GM12878 (cell line): Measurements from ENCODE around the gene MAPRE2. TPM values are rescaled to one million over a fixed set of nuclear protein-coding genes. Genes with fewer than 3 reads are reported as not detected.

Experiments
- ATAC-seq: fragments of 200-7000 bp; cut with Tn5 transposase; 3 replicates; pipeline ENCODE4 v1.9.1; 2020; ENCODE audit warnings: mild to moderate bottlenecking, moderate library complexity
- BruUV-seq: library from RNA; stranded (reverse); fragments of 400-500 nt; replicated peaks from 2 replicates; lab custom pipeline; 2021; lab: Mats Ljungman, UMichigan
- CTCF ChIA-PET: fragments of 300-600 bp; sonication (Branson Sonifier 250); formaldehyde crosslinking; extraction: SDS; loops from one replicate; lab custom pipeline; 2021; ENCODE audit warnings: inconsistent platforms; lab: Yijun Ruan, JAX
- POLR2A ChIA-PET: fragments of 350-600 bp; formaldehyde crosslinking; extraction: SDS; loops from one replicate; lab custom pipeline; 2021; ENCODE audit warnings: inconsistent platforms; lab: Charles Lee
- RAD21 ChIA-PET: fragments of 300-600 bp; sonication (Branson Sonifier 250); formaldehyde crosslinking; loops from one replicate; lab custom pipeline; 2023; ENCODE audit warnings: antibody characterized with exemption; ENCODE audit not compliant: unreplicated experiment; lab: Charles Lee
- SMC1A ChIA-PET: fragments of 300-600 bp; sonication (Branson Sonifier 250); formaldehyde crosslinking; loops from one replicate; lab custom pipeline; 2023; ENCODE audit not compliant: unreplicated experiment, uncharacterized antibody; lab: Charles Lee
- DNase-seq: peaks from one replicate; pipeline ENCODE4 v3.0.0-alpha.2; 2011; ENCODE audit warnings: low read depth, low spot score
- FAIRE-seq: peaks from 3 replicates; lab custom pipeline; 2011; peaks lifted over from hg19 to GRCh38; lab: Jason Lieb, UNC
- H2AFZ ChIP-seq: 2 replicates; pipeline ENCODE4 v1.6.0; 2011; ENCODE audit warnings: low read depth, low read length, control low read depth; ENCODE audit not compliant: control insufficient read depth
- H3K27ac ChIP-seq: 2 replicates; pipeline ENCODE4 v1.5.1; 2011; ENCODE audit warnings: control low read depth; ENCODE audit not compliant: control insufficient read depth, insufficient read depth
- H3K27me3 ChIP-seq, 2 experiments: replicated peaks in 1 of 2; 2 replicates each; pipeline versions ENCODE4 v1.6.0 to v1.6.1; 2011; ENCODE audit warnings: low read length in 1 of 2; ENCODE audit not compliant: control insufficient read depth in 2 of 2, insufficient read depth in 2 of 2
- H3K36me3 ChIP-seq, 2 experiments: 2 replicates each; pipeline ENCODE4 v1.5.1; 2011; ENCODE audit warnings: low read length in 1 of 2; ENCODE audit not compliant: control insufficient read depth in 2 of 2, insufficient read depth in 2 of 2
- H3K4me1 ChIP-seq: 2 replicates; pipeline ENCODE4 v1.6.1; 2011; ENCODE audit warnings: mild to moderate bottlenecking, low read length, moderate library complexity, mixed read lengths; ENCODE audit not compliant: control insufficient read depth, insufficient read depth
- H3K4me2 ChIP-seq: 2 replicates; pipeline ENCODE4 v1.6.0; 2011; ENCODE audit warnings: control low read depth; ENCODE audit not compliant: control insufficient read depth, insufficient read depth
- H3K4me3 ChIP-seq: fragments of 200-600 bp; sonication (generic); 2 replicates; pipeline ENCODE4 v1.5.1; 2016
- H3K79me2 ChIP-seq: 2 replicates; pipeline ENCODE4 v1.6.0; 2011; ENCODE audit warnings: low read length; ENCODE audit not compliant: control insufficient read depth, insufficient read depth
- H3K9ac ChIP-seq: 2 replicates; pipeline ENCODE4 v1.8.0; 2011; ENCODE audit warnings: low read length, control low read depth, mixed read lengths; ENCODE audit not compliant: control insufficient read depth, insufficient read depth
- H3K9me3 ChIP-seq: replicated peaks from 3 replicates; pipeline ENCODE4 v1.5.1; 2011; ENCODE audit warnings: mild to moderate bottlenecking, low read length; ENCODE audit not compliant: control insufficient read depth, insufficient read depth
- H4K20me1 ChIP-seq: 2 replicates; pipeline ENCODE4 v1.6.0; 2011; ENCODE audit not compliant: control insufficient read depth, insufficient read depth
- IRF3 ChIP-seq: fragments of 450-650 bp; IDR thresholded peaks from 2 replicates; pipeline ENCODE4 v1.6.1; 2014; ENCODE audit warnings: mild to moderate bottlenecking
- MEF2A ChIP-seq: IDR thresholded peaks from 2 replicates; pipeline ENCODE4 v1.6.1; 2011; ENCODE audit warnings: low read depth, mild to moderate bottlenecking, low read length, moderate library complexity; ENCODE audit not compliant: insufficient read depth
- RELB ChIP-seq: fragments of 450-650 bp; IDR thresholded peaks from 2 replicates; pipeline ENCODE4 v1.6.1; 2017; ENCODE audit warnings: low read depth, mild to moderate bottlenecking, moderate library complexity
- REST ChIP-seq: IDR thresholded peaks from 2 replicates; pipeline ENCODE4 v1.6.1; 2012; ENCODE audit warnings: mild to moderate bottlenecking, low read depth, low read length
- SP1 ChIP-seq: IDR thresholded peaks from one replicate; pipeline ENCODE4 v1.6.1; 2011; ENCODE audit warnings: low read depth, low read length
- SREBF1 ChIP-seq: IDR thresholded peaks from 2 replicates; pipeline ENCODE4 v1.6.1; 2012; ENCODE audit warnings: mild to moderate bottlenecking, low read length
- SRF ChIP-seq, 2 experiments: IDR thresholded peaks; 2 replicates each; pipeline ENCODE4 v1.6.1; 2011; ENCODE audit warnings: low read depth in 2 of 2, low read length in 2 of 2, mild to moderate bottlenecking in 1 of 2, moderate library complexity in 1 of 2
- SUPT20H ChIP-seq: IDR thresholded peaks from 2 replicates; pipeline ENCODE4 v1.6.1; 2011; ENCODE audit warnings: low read depth, mild to moderate bottlenecking, low read length, moderate library complexity, borderline replicate concordance; ENCODE audit not compliant: control insufficient read depth
- WGBS: methylation state at CpG from one replicate; pipeline ENCODE4 v1.1.6; 2016; ENCODE audit warnings: low lambda C conversion rate; ENCODE audit not compliant: insufficient replicate concordance, insufficient coverage; ENCODE audit errors: missing lambda C conversion rate; 5-methylcytosine and 5-hydroxymethylcytosine counted together
- in situ Hi-C: fragments of 300-500 bp; cut with MboI; formaldehyde crosslinking; loops from 9 replicates; pipeline ENCODE4 v1.14.3; 2018; ENCODE audit warnings: mixed read lengths
- intact Hi-C: fragments of 100-400 bp; cut with micrococcal nuclease; formaldehyde crosslinking; loops from one replicate; pipeline ENCODE4 v1.14.2; 2022; ENCODE audit not compliant: unreplicated experiment
- polyA plus RNA-seq, 11 experiments: library from polyadenylated mRNA; depleted of rRNA in 4 of 11; unstranded in 6 of 11; stranded (reverse) in 5 of 11; fragments of >200 nt; fragmentation: Nextera tagmentation in 4 of 11; fragmentation: Illumina TruSeq in 1 of 11; extraction: Ambion mirVana in 4 of 11; extraction: Trizol in 1 of 11; gene quantifications; 1 replicate in 1 of 11; 2 replicates in 10 of 11; pipeline versions ENCODE4 v1.2.1 to v1.2.3, GENCODE V29; 2011 to 2016; ENCODE audit warnings: inconsistent platforms in 2 of 11, missing spikeins in 2 of 11, low read depth in 1 of 11
- total RNA-seq, 4 experiments: library from RNA; depleted of rRNA in 3 of 4; stranded (reverse); fragments of >200 nt in 3 of 4; fragmentation: Illumina TruSeq in 1 of 4; extraction: Trizol in 1 of 4; gene quantifications; 2 replicates each; pipeline versions ENCODE4 v1.2.1 to v1.2.3, GENCODE V29; 2013 to 2021

MAPRE2 gene
- total and polyA plus RNA-seq, 10 of the 15 experiments (the other 5 are each of a cell fraction or from before 2014, with no cell fraction given), result 11.0 to 50.6 (median 24.0) TPM

- in situ Hi-C loops, result no loop called here
- Histone ChIP-seq H2AFZ (no peak overlapping the region), H4K20me1 (no peaks in the 10 kb centered on the region), H3K36me3 (no peaks in the 10 kb centered on the region), H3K4me1 (no peaks in the 10 kb centered on the region), H3K9ac (no peak overlapping the region), H3K27ac (no peak overlapping the region), H3K27me3 (no peaks in the 10 kb centered on the region), H3K79me2 (no peaks in the 10 kb centered on the region), H3K9me3 (no peaks in the 10 kb centered on the region), H3K4me2 (no peak overlapping the region)
- ChIA-PET POLR2A (no interaction called here), CTCF (no interaction called here), SMC1A (no interaction called here), RAD21 (no interaction called here)
- DNase-seq, result no peak
- intact Hi-C loops, result no loop called here
- no peak for FAIRE-seq
- ATAC-seq, result no peak
- BruUV-seq, result no TSS peak
- WGBS, result 91% methylated on average over 6 of the region's 6 CpGs
- TF ChIP-seq SP1 (no peak), REST (no peak), IRF3 (no peak), SREBF1 (no peak), RELB (no peak), SRF (IDR thresholded peaks at IDR 0.05; ENCODE audit: low read depth in 2 of 2, low read length in 2 of 2) (no peak), MEF2A (no peak), SUPT20H (no peak)
- TF ChIP-seq, all 136 proteins: peak for 0
- H3K4me3 ChIP-seq, result no peak overlapping the region
Measured at GRCh38 chr18:35117372-35117771, 76.2 kb downstream of the MAPRE2 start.
